H1 (cell line): ENCODE data around the gene CELF4.

Source experiments
- BRCA1 ChIP-seq: IDR thresholded peaks from 2 replicates; pipeline ENCODE4 v1.6.1; 2012; ENCODE audit warnings: low read depth, low read length, improper control_type of control experiment
- CTCF ChIP-seq, 3 experiments: IDR thresholded peaks; 1 replicate in 2 of 3; 2 replicates in 1 of 3; pipeline versions ENCODE4 v1.5.1 to v1.6.1; 2011; ENCODE audit warnings: low read length in 3 of 3, mild to moderate bottlenecking in 3 of 3, inconsistent platforms in 2 of 3, low read depth in 1 of 3, moderate library complexity in 1 of 3; ENCODE audit not compliant: insufficient read depth in 1 of 3; ENCODE audit errors: control extremely low read depth in 1 of 3
- EZH2 ChIP-seq: fragments of 200-600 bp; sonication (generic); IDR thresholded peaks from 2 replicates; pipeline ENCODE4 v1.7.1; 2012; ENCODE audit warnings: low read depth, mild to moderate bottlenecking, moderate library complexity, low read length, inconsistent platforms; ENCODE audit not compliant: severe bottlenecking
- JUND ChIP-seq: IDR thresholded peaks from 2 replicates; pipeline ENCODE4 v1.6.1; 2011; ENCODE audit warnings: mild to moderate bottlenecking, improper control_type of control experiment, low read length
- POLR2A ChIP-seq, 2 experiments: IDR thresholded peaks; 1 replicate in 1 of 2; 2 replicates in 1 of 2; pipeline ENCODE4 v1.6.1; 2011; ENCODE audit warnings: low read depth in 2 of 2, low read length in 2 of 2, mild to moderate bottlenecking in 2 of 2; ENCODE audit errors: control extremely low read depth in 1 of 2
- SP1 ChIP-seq: IDR thresholded peaks from 2 replicates; pipeline ENCODE4 v1.6.1; 2011; ENCODE audit warnings: low read depth, low read length
- TAF1 ChIP-seq: IDR thresholded peaks from 2 replicates; pipeline ENCODE4 v1.6.1; 2011; ENCODE audit warnings: mild to moderate bottlenecking, low read depth, low read length

- no peak for TF ChIP-seq CTCF (IDR thresholded peaks at IDR 0.05; ENCODE audit: control extremely low read depth in 1 of 3, insufficient read depth in 1 of 3, low read depth in 1 of 3, low read length in 3 of 3)
- no peak for TF ChIP-seq EZH2
- TF ChIP-seq TAF1, result no peak
- TF ChIP-seq SP1, result no peak
- TF ChIP-seq JUND, result no peak
- TF ChIP-seq BRCA1, result no peak
- no peak for TF ChIP-seq POLR2A (IDR thresholded peaks at IDR 0.05; ENCODE audit: control extremely low read depth in 1 of 2, low read depth in 2 of 2, low read length in 2 of 2)
Measured at GRCh38 chr18:37403100-37403781, 162.4 kb downstream of the CELF4 start.
